Lower lobe of right lung (tissue), 2 donors: ENCODE data around the gene OR8B12. TPM values are rescaled to one million over a fixed set of nuclear protein-coding genes. Genes with fewer than 3 reads are reported as not detected.

Source experiments
- ATAC-seq, 2 donors: fragments of 200-7000 bp; cut with Tn5 transposase; one replicate each; pipeline ENCODE4 v1.9.1; 2020 to 2022; ENCODE audit warnings: mild to moderate bottlenecking in 2 of 2, moderate library complexity in 2 of 2
- DNase-seq: peaks from one replicate; pipeline ENCODE4 v3.0.0-alpha.2; 2020
- H3K27ac ChIP-seq: fragments of 200-600 bp; one replicate; pipeline ENCODE4 v1.8.0; 2022
- H3K27me3 ChIP-seq: fragments of 200-600 bp; one replicate; pipeline ENCODE4 v1.8.0; 2022; ENCODE audit warnings: low read depth
- H3K36me3 ChIP-seq: fragments of 200-600 bp; one replicate; pipeline ENCODE4 v1.8.0; 2022; ENCODE audit warnings: mild to moderate bottlenecking
- H3K4me1 ChIP-seq: fragments of 200-600 bp; one replicate; pipeline ENCODE4 v1.8.0; 2022
- H3K4me3 ChIP-seq: fragments of 200-600 bp; one replicate; pipeline ENCODE4 v1.8.0; 2022; ENCODE audit warnings: mild to moderate bottlenecking
- H3K9me3 ChIP-seq: fragments of 200-600 bp; one replicate; pipeline ENCODE4 v1.8.0; 2022
- intact Hi-C: fragments of 100-400 bp; cut with DNase I; formaldehyde crosslinking; loops from one replicate; pipeline ENCODE4 v1.11.0; 2022
- total RNA-seq: library from RNA; stranded (reverse); fragmentation: NEBNext Ultra II Directional; extraction: Animal tissue kit (Norgen Biotek cat#: 25700); gene quantifications from one replicate; pipeline ENCODE4 v1.2.1, GENCODE V29; 2021
- TF ChIP-seq, protein P1 (sequence below): fragments of 200-600 bp; IDR thresholded peaks from one replicate; pipeline ENCODE4 v1.8.0; 2022; ENCODE audit warnings: antibody characterized with exemption, mild to moderate bottlenecking
- donor health status: DM: no; HTN: yes; CAD: no; lungs with severe emphysema.

The OR8B12 gene
- total RNA-seq, 1 donor from 2014 or later, result not detected

DNA sequence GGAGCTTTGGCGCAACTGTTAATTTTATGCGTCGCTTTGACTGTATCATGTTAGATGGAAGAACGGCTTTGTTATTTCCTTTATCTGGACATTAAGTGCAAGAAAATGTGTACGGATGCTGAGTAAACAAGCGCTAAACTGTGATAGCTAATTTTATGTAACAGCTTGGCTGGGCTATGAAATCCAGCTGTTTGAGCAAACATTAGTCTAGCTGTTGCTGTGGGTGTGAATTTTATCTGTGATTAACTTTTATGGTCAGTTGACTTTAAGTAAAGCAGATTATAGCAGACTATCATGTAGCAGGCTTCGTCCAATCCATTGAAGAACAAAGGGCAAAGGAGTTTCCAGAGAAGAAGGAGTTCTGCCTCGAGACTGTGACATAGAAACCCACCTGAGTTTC, 40.3 kb upstream of the OR8B12 start:
- H3K4me3 ChIP-seq, result no peak overlapping the region
- no peak for ATAC-seq
- intact Hi-C loops, result loop anchor here (10.0 kb wide), 1 partner anchor 169 kb away; no protein-coding TSS in a partner anchor

DNA sequence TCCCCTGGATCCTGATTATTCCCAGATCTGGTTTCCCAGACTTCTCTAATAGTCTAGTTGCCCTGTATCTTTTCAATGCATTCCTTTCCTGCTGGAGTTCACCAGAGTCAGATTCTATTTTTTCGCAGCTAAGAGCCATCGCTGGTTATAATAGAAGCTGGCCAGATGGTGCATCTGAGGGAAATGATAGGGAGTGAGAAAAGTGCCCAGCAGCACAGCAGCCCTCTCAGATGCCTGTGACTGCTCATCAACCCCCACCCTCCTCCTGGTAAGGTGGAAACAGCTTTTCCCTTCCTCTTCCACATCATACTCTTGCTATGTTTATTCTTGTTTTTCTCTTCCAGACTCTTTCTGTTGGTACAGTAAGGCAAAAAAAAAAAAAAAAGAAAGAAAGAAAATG, 39.1 kb upstream of the OR8B12 start:
- Histone ChIP-seq H3K9me3 (no peaks in the 10 kb centered on the region), H3K27ac (no peak overlapping the region), H3K27me3 (peaks cover 7% of the 10 kb centered on the region), H3K4me3 (no peak overlapping the region), H3K4me1 (no peaks in the 10 kb centered on the region), H3K36me3 (no peaks in the 10 kb centered on the region)
- intact Hi-C loops, result loop anchor here (10.0 kb wide), 1 partner anchor 168 kb away; no protein-coding TSS in a partner anchor
- no peak for DNase-seq
- no peak for ATAC-seq
- TF ChIP-seq, protein P1, sequence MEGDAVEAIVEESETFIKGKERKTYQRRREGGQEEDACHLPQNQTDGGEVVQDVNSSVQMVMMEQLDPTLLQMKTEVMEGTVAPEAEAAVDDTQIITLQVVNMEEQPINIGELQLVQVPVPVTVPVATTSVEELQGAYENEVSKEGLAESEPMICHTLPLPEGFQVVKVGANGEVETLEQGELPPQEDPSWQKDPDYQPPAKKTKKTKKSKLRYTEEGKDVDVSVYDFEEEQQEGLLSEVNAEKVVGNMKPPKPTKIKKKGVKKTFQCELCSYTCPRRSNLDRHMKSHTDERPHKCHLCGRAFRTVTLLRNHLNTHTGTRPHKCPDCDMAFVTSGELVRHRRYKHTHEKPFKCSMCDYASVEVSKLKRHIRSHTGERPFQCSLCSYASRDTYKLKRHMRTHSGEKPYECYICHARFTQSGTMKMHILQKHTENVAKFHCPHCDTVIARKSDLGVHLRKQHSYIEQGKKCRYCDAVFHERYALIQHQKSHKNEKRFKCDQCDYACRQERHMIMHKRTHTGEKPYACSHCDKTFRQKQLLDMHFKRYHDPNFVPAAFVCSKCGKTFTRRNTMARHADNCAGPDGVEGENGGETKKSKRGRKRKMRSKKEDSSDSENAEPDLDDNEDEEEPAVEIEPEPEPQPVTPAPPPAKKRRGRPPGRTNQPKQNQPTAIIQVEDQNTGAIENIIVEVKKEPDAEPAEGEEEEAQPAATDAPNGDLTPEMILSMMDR, result no peak

More for the DNA sequence above, 40.3 kb upstream of the OR8B12 start:
- DNase-seq, result no peak
- H3K27ac ChIP-seq, result no peak overlapping the region
- no peaks in the 10 kb centered on the region for H3K9me3 ChIP-seq
- H3K27me3 ChIP-seq, result peaks cover 7% of the 10 kb centered on the region
- H3K4me1 ChIP-seq, result no peaks in the 10 kb centered on the region
- TF ChIP-seq, protein P1, result no peak
- H3K36me3 ChIP-seq, result no peaks in the 10 kb centered on the region

DNA sequence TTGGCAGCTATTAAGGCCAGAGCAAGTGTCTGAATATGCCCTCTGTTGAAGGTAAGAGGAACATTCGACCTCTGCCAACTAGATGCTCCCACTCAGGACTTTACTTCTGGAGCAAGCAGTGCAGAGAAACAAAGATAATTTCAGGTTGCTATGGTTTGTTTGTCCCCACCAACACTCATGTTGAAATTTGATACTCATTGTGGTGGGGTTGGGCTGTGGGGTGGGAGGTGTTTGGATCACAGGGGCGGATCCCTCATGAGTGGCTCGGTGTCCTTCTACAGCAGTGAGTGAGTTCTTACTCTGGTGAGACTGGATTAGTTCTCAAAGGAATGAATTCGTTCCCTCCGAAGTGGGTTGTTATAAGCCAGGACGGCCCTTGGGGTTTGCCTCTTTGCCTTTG, 38.4 kb upstream of the OR8B12 start:
- Histone ChIP-seq H3K4me3 (no peak overlapping the region), H3K27ac (no peak overlapping the region), H3K4me1 (no peaks in the 10 kb centered on the region), H3K36me3 (no peaks in the 10 kb centered on the region), H3K27me3 (peaks cover 7% of the 10 kb centered on the region), H3K9me3 (no peaks in the 10 kb centered on the region)
- peak; percentile 31 to 61 for ATAC-seq
- TF ChIP-seq, protein P1, result no peak
- DNase-seq, result no peak
- intact Hi-C loops, result loop anchor here (10.0 kb wide), 1 partner anchor 167 kb away; no protein-coding TSS in a partner anchor

DNA sequence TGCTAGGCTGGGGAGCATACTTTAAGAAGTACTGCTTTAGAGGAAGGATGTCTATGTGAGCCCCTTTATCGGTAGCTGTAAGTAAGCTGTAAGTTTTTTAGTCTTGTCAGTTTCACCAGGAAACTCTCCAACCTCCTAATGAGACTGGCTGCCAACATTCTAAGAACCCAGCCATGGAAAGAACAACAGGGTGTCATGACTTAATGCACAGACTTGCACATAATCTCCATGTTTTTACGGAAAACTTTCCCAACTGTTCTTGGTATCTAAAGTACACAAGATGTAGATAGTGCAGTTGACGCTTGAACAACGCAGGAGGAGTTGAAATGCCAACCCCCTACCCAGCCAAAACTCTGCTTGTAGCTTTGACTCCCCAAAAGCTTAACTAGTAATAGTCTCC, 35.3 kb upstream of the OR8B12 start:
- ATAC-seq, result no peak

DNA sequence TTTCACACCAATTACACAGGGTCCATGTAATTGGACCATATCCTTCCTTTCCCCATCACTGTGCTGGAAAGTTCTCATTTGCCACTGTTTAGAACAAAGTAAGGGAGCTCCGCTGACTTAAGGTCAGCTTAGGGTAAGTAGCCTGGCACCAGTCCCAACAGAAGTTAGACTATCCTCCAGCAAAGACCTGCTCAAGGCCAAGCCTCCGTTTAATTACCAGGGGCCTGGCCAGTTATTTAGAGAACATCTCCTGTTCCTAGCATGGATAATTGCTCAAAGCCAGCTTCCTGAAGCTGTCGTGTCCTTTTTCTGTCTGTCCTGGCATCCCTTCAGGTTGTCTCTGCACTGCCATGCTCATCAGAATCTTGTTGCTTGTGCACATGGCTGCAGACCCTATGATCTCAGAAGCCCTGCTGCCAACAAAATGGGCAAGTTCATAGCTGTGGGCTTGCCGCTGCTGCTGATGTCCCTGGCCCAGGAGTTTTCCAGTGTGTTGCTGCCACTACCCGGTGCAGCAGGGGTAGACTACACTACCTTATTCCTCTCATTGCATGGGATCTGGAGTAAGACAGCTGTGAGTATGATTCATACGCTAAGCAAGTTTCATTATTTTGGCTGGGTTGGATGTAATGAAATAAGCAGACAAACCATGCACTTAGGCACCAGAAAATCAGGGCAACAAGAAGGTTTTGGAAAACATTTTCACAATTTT, 34.4 kb upstream of the OR8B12 start:
- Histone ChIP-seq H3K27ac (no peak overlapping the region), H3K4me3 (no peak overlapping the region), H3K27me3 (peaks cover 7% of the 10 kb centered on the region), H3K9me3 (no peaks in the 10 kb centered on the region), H3K36me3 (no peaks in the 10 kb centered on the region), H3K4me1 (no peaks in the 10 kb centered on the region)
- DNase-seq (no peak), ATAC-seq (no peak)
- intact Hi-C loops, result no loop called here
- TF ChIP-seq, protein P1, result no peak

More for the DNA sequence above, 35.3 kb upstream of the OR8B12 start:
- Histone ChIP-seq H3K27ac (no peak overlapping the region), H3K27me3 (peaks cover 7% of the 10 kb centered on the region), H3K4me3 (no peak overlapping the region), H3K4me1 (no peaks in the 10 kb centered on the region), H3K9me3 (no peaks in the 10 kb centered on the region), H3K36me3 (no peaks in the 10 kb centered on the region)
- intact Hi-C loops, result no loop called here
- TF ChIP-seq, protein P1, result no peak
- no peak for DNase-seq
